HG03469 (cell line): ENCODE measurements around the gene ARHGEF25.
"Not testable (repeated sequence)": the region's sequence is repeated elsewhere in the genome, so short reads cannot be mapped to it uniquely, and the experiment has no call there.

Experiments used
- ATAC-seq: cut with Tn5 transposase; IDR thresholded peaks from one replicate; pipeline ENCODE4 v1.9.1; 2021; ENCODE audit warnings: mild to moderate bottlenecking, moderate library complexity, moderate number of reproducible peaks; ENCODE audit not compliant: unreplicated experiment

Gene ARHGEF25

GRCh38 chr12:57611108-57611826 is at the start of gene ARHGEF25:
TSS of gene ARHGEF25 (plus strand) at chr12:57611435. CDS start at chr12:57611895, 460 bp downstream.
- ATAC-seq, result no peak

- ATAC-seq, result no peak
Measured at GRCh38 chr12:57563358-57563757, 47.9 kb upstream of the ARHGEF25 start.

DNA sequence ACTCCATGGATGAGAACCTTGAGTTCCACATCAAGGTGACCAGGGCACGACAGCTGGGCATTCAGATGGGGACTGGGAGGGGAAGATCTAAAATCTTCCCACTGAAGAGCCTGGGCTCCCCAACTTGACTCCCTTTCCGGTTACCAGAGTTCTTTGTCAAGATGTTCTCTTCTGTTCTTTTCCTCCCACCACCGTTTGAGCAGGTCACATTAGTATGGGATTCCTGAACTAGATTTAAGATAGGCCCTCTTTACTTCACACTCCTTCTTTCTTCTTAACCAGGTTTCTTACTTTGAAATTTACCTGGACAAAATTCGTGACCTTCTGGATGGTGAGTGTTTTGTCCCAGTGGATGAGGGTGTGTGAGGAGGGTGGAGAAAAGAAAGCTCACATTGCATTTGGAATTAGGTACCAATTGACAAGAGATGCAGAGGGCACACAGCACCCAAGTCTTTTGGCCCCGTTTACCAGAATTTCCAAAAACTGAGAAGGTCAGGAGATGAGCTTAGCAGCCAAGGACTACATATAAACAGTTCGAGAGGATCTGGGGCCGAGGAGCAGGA is 47.0 kb upstream of the ARHGEF25 start:
- ATAC-seq, result no peak

- no peak for ATAC-seq
Measured at GRCh38 chr12:57568838-57569237, 42.4 kb upstream of the ARHGEF25 start.

GRCh38 chr12:57569858-57570257 is 41.4 kb upstream of the ARHGEF25 start:
- no peak for ATAC-seq

GRCh38 chr12:57570438-57570837 is 40.8 kb upstream of the ARHGEF25 start:
- not testable (repeated sequence) for ATAC-seq

DNA sequence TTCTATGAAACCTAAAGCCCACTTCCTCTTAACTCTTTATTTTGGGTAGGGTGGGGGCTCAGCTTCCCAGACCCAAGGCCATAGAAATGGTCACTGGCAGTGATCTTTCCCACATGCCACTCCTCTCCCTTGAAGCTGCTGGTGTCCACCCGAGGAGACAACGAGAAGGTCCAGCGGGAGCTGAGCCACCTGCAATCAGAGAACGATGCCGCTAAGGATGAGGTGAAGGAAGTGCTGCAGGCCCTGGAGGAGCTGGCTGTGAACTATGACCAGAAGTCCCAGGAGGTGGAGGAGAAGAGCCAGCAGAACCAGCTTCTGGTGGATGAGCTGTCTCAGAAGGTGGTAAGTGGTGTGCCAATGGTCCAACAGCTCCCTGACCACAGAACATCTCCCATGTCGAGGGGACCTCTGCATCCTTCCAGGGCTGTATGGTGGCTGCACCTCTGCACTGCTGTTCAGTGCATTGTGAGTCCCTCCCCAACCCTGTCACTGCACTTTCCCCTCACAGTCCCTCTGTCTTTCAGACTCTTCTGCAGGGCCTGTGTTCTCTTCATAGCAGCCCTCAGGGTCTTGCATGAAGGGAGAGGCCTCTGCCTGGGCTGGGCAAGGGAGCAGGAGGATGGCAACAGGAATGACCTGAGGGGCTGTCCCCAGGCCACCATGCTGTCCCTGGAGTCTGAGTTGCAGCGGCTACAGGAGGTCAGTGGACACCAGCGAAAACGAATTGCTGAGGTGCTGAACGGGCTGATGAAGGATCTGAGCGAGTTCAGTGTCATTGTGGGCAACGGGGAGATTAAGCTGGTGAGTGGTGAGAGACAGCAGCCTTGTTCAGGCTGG is 39.1 kb upstream of the ARHGEF25 start:
- ATAC-seq, result no peak

DNA sequence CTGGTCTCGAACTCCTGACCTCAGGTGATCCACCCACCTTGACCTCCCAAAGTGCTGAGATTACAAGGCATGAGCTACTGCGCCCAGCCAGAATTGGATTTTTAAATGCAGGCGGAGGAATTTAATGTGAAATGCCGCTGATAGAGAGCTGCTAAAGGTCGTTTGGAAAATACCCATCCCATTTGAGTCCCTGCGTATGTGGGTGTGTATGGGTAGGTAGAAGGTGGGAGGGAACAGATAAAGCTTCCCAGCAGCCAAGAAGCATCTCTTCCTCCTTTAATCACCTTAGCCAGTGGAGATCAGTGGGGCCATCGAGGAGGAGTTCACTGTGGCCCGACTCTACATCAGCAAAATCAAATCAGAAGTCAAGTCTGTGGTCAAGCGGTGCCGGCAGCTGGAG is 36.4 kb upstream of the ARHGEF25 start:
- ATAC-seq, result no peak

- ATAC-seq, result no peak
Measured at GRCh38 chr12:57575771-57576612, 35.2 kb upstream of the ARHGEF25 start.

GRCh38 chr12:57576613-57577160 is 34.5 kb upstream of the ARHGEF25 start:
- ATAC-seq, result no peak

GRCh38 chr12:57577981-57578758 is 33.1 kb upstream of the ARHGEF25 start:
- no peak for ATAC-seq

DNA sequence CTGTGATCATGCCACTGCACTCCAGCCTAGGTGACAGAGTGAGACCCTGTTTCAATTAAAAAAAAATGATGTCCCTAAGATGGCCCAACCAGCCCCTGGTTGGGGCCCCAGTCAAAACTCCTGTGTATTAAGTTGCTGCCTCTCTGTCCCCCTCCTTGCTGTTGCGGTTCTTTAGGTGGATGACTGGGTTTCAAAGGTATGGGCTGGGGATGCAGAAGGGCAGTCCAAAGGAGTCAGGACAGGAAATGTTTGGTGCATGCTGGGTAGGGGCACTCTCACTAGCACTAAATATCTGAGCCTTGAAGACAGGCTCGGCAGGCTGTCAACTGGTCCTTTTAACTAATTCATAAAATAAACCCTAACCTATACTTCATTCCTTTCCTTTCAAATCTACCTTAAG is 32.2 kb upstream of the ARHGEF25 start:
- ATAC-seq, result no peak

GRCh38 chr12:57579677-57580465 is 31.4 kb upstream of the ARHGEF25 start:
- no peak for ATAC-seq

- ATAC-seq, result no peak
Measured at GRCh38 chr12:57580466-57580795, 30.8 kb upstream of the ARHGEF25 start.

- ATAC-seq, result no peak
Measured at GRCh38 chr12:57581802-57582201, 29.4 kb upstream of the ARHGEF25 start.

DNA sequence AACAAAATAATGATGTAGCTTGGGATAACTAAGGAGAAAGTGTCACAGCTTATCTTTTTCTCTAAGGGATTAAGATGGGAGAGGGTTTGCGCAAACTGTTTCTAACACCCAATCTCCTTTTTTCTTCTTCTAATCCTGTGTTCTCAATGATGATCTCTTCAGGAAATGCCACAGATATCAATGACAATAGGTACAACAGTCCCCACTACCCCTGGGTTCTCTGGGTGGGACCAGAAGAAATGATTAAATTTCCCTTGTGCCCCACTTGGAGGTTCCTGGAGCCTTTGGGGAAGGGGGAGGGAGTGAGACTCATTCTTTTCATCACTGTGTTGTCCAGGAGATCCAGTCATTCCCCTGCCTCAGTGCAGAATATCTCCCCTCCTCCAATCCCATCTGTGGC is 28.8 kb upstream of the ARHGEF25 start:
- no peak for ATAC-seq

- ATAC-seq, result peak; percentile 85
Measured at GRCh38 chr12:57583008-57583831, 28.0 kb upstream of the ARHGEF25 start.

DNA sequence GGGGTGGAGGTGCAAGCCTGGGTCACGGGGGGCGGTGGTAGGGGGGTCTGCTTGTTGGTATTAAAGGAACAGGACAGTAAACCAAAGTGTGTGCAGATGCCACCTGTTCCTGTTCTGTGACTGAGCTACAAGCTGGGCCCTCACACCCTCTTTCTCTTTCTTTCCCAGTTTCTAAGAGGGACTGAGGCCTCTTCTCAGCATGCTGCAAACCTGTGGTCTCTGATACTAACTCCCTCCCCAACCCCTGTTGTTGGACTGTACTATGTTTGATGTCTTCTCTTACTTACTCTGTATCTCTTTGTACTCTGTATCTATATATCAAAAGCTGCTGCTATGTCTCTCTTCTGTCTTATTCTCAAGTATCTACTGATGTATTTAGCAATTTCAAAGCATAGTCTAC is 27.2 kb upstream of the ARHGEF25 start:
- ATAC-seq, result no peak
